Calu3 (cell line): Measurements from ENCODE around the gene TRIM37. TPM values are rescaled to one million over a fixed set of nuclear protein-coding genes. Genes with fewer than 3 reads are reported as not detected.

Experiments
- BruUV-seq: library from RNA; stranded (reverse); fragments of 400-500 nt; replicated peaks from 2 replicates; lab custom pipeline; 2021; lab: Mats Ljungman, UMichigan
- CTCF ChIA-PET: fragments of 300-600 bp; sonication (Branson Sonifier 250); formaldehyde crosslinking; loops from one replicate; lab custom pipeline; 2022; ENCODE audit warnings: antibody characterized with exemption; lab: Charles Lee
- DNase-seq: peaks from one replicate; pipeline ENCODE4 v3.0.0; 2022
- H3K27ac Mint-ChIP-seq: one replicate; pipeline ENCODE4 v1.8.0; 2022; ENCODE audit warnings: mixed read lengths; ENCODE audit not compliant: unreplicated experiment
- H3K27me3 Mint-ChIP-seq: one replicate; pipeline ENCODE4 v1.8.0; 2022; ENCODE audit warnings: mixed read lengths; ENCODE audit not compliant: unreplicated experiment
- H3K36me3 Mint-ChIP-seq: one replicate; pipeline ENCODE4 v1.8.0; 2022; ENCODE audit warnings: mild to moderate bottlenecking, moderate library complexity, mixed read lengths; ENCODE audit not compliant: insufficient read depth, unreplicated experiment
- H3K4me1 Mint-ChIP-seq: one replicate; pipeline ENCODE4 v1.8.0; 2022; ENCODE audit warnings: mild to moderate bottlenecking, low read depth, mixed read lengths; ENCODE audit not compliant: unreplicated experiment
- H3K4me3 Mint-ChIP-seq: one replicate; pipeline ENCODE4 v1.8.0; 2022; ENCODE audit warnings: mild to moderate bottlenecking, low read depth, moderate library complexity, mixed read lengths; ENCODE audit not compliant: unreplicated experiment
- H3K9me3 Mint-ChIP-seq: one replicate; pipeline ENCODE4 v1.8.0; 2022; ENCODE audit warnings: low read depth, mixed read lengths; ENCODE audit not compliant: unreplicated experiment
- CTCF ChIP-seq: fragments of 200-600 bp; IDR thresholded peaks from one replicate; pipeline ENCODE4 v1.8.0; 2022; ENCODE audit warnings: antibody characterized with exemption; ENCODE audit not compliant: unreplicated experiment
- intact Hi-C: fragments of 100-400 bp; cut with micrococcal nuclease; formaldehyde crosslinking; loops from one replicate; pipeline ENCODE4 v1.10.0; 2022; ENCODE audit not compliant: unreplicated experiment
- total RNA-seq: library from RNA; stranded (reverse); gene quantifications from 2 replicates; pipeline ENCODE4 v1.2.3, GENCODE V29; 2022

TRIM37 gene
- total RNA-seq, 1 experiment from 2014 or later: 16.2 TPM

GRCh38 chr17:59018019-59018418 lies 88.7 kb downstream of the TRIM37 start:
- CTCF ChIA-PET: no interaction called here
- no peak for TF ChIP-seq CTCF
- H3K9me3 Mint-ChIP-seq: no peaks in the 10 kb centered on the region
- no TSS peak for BruUV-seq
- no peak overlapping the region for H3K4me3 Mint-ChIP-seq
- no peak for DNase-seq
- intact Hi-C loops: no loop called here
- no peaks in the 10 kb centered on the region for H3K36me3 Mint-ChIP-seq
- no peak overlapping the region for H3K27ac Mint-ChIP-seq
- H3K4me1 Mint-ChIP-seq: no peaks in the 10 kb centered on the region
- H3K27me3 Mint-ChIP-seq: no peaks in the 10 kb centered on the region

DNA sequence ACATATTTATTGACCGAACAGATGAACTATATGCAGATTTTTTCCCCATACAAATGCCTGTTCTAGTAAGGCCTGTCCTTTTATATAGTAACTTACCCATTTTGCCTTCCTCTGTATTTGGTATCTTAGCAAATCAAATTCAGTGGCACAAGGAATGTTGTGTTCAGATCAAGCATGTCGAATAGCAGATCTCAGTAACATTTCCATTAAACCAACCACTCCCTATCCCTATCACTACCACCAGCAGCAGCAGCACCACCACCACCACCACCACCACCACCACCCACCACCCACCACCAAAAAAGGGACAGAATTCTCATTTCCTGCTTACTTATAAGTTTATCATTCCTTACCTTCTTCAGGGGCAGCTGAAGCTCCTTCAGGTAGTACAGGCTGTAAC lies 94.7 kb downstream of the TRIM37 start:
- CTCF ChIA-PET: no interaction called here
- H3K4me3 Mint-ChIP-seq: no peak overlapping the region
- H3K27ac Mint-ChIP-seq: no peak overlapping the region
- no peaks in the 10 kb centered on the region for H3K36me3 Mint-ChIP-seq
- no peaks in the 10 kb centered on the region for H3K4me1 Mint-ChIP-seq
- intact Hi-C loops: no loop called here
- BruUV-seq: no TSS peak
- no peaks in the 10 kb centered on the region for H3K9me3 Mint-ChIP-seq
- DNase-seq: no peak
- H3K27me3 Mint-ChIP-seq: no peaks in the 10 kb centered on the region
- TF ChIP-seq CTCF: no peak

- Mint-ChIP-seq H3K27me3 (no peaks in the 10 kb centered on the region), H3K36me3 (no peaks in the 10 kb centered on the region), H3K4me1 (no peaks in the 10 kb centered on the region), H3K9me3 (no peaks in the 10 kb centered on the region), H3K4me3 (no peak overlapping the region), H3K27ac (no peak overlapping the region)
- no TSS peak for BruUV-seq
- TF ChIP-seq CTCF: no peak
- CTCF ChIA-PET: no interaction called here
- intact Hi-C loops: no loop called here
- DNase-seq: no peak
Measured at GRCh38 chr17:59010026-59010425, 96.7 kb downstream of the TRIM37 start.

- Mint-ChIP-seq H3K27ac (no peak overlapping the region), H3K4me1 (no peaks in the 10 kb centered on the region), H3K4me3 (no peak overlapping the region), H3K36me3 (no peaks in the 10 kb centered on the region), H3K9me3 (no peaks in the 10 kb centered on the region), H3K27me3 (no peaks in the 10 kb centered on the region)
- BruUV-seq: no TSS peak
- no peak for DNase-seq
- CTCF ChIA-PET: no interaction called here
- intact Hi-C loops: loop anchor here (10.0 kb wide), 1 partner anchor 134 kb away; no protein-coding TSS in a partner anchor
- no peak for TF ChIP-seq CTCF
Measured at GRCh38 chr17:59008737-59009136, 97.9 kb downstream of the TRIM37 start.
